ENCODE measurements around the gene EPB41.

GRCh38 chr1:29121936-29122681 is 207.7 kb downstream of the EPB41 start:
- TF ChIP-seq, protein P1, sequence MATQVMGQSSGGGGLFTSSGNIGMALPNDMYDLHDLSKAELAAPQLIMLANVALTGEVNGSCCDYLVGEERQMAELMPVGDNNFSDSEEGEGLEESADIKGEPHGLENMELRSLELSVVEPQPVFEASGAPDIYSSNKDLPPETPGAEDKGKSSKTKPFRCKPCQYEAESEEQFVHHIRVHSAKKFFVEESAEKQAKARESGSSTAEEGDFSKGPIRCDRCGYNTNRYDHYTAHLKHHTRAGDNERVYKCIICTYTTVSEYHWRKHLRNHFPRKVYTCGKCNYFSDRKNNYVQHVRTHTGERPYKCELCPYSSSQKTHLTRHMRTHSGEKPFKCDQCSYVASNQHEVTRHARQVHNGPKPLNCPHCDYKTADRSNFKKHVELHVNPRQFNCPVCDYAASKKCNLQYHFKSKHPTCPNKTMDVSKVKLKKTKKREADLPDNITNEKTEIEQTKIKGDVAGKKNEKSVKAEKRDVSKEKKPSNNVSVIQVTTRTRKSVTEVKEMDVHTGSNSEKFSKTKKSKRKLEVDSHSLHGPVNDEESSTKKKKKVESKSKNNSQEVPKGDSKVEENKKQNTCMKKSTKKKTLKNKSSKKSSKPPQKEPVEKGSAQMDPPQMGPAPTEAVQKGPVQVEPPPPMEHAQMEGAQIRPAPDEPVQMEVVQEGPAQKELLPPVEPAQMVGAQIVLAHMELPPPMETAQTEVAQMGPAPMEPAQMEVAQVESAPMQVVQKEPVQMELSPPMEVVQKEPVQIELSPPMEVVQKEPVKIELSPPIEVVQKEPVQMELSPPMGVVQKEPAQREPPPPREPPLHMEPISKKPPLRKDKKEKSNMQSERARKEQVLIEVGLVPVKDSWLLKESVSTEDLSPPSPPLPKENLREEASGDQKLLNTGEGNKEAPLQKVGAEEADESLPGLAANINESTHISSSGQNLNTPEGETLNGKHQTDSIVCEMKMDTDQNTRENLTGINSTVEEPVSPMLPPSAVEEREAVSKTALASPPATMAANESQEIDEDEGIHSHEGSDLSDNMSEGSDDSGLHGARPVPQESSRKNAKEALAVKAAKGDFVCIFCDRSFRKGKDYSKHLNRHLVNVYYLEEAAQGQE (IDR thresholded peaks at IDR 0.05; ENCODE audit: insufficient read depth in 1 of 2, low read depth in 2 of 2, low read length in 2 of 2): no peak
- TF ChIP-seq POLR2AphosphoS5 (IDR thresholded peaks at IDR 0.05; ENCODE audit: low read depth, low read length) (no peak), TAF1 (IDR thresholded peaks at IDR 0.05; ENCODE audit: borderline replicate concordance, insufficient read depth, low read length) (no peak), FOXP2 (optimal IDR thresholded peaks at IDR 0.05; ENCODE audit: borderline replicate concordance, extremely low read depth, extremely low read length, insufficient read depth) (no peak)
